HG02588 (cell line): ENCODE measurements around the gene HSF4.
A peak's percentile ranks its signal among the peaks of the same experiment; 100 is the strongest.

Source experiments
- ATAC-seq: cut with Tn5 transposase; IDR thresholded peaks from one replicate; pipeline ENCODE4 v1.9.1; 2021; ENCODE audit warnings: mild to moderate bottlenecking, moderate library complexity; ENCODE audit not compliant: unreplicated experiment

HSF4 gene

GRCh38 chr16:67183627-67184452 is 19.3 kb downstream of the HSF4 start, which contains the start of gene MATCAP1:
TSS of gene MATCAP1 (minus strand) at chr16:67183963. CDS start at chr16:67180610, 3,353 bp downstream.
- ATAC-seq, result peak; percentile 90

GRCh38 chr16:67184453-67184994 is 20.0 kb downstream of the HSF4 start:
- ATAC-seq, result peak; percentile 4

- ATAC-seq, result no peak
These were observed 20.6 kb downstream of the HSF4 start for GRCh38 chr16:67184995-67185650.

DNA sequence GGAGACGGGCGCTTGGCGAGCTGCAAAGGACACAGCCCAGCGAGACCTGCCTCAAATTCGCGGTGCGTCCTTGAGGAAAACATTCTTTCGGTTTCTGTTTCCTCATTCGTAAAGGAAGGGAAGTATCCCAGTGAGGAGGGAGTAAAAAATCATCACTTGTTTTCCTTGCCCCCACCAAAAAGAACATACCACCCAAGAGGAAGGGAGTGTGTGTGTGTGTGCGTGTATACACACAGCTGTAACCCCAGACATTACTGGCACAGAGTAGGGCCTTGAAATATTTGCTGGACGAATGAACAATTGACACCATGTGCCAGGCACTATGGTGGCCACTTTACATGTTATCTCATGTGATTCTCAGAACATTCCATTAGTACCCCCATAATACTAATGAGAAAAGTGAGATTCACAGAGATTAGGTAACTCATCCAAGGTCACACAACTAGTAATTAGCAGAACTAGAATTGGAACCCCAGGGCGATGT is 21.1 kb downstream of the HSF4 start:
- ATAC-seq, result no peak

GRCh38 chr16:67186550-67186950 is 22.0 kb downstream of the HSF4 start:
- ATAC-seq, result no peak

DNA sequence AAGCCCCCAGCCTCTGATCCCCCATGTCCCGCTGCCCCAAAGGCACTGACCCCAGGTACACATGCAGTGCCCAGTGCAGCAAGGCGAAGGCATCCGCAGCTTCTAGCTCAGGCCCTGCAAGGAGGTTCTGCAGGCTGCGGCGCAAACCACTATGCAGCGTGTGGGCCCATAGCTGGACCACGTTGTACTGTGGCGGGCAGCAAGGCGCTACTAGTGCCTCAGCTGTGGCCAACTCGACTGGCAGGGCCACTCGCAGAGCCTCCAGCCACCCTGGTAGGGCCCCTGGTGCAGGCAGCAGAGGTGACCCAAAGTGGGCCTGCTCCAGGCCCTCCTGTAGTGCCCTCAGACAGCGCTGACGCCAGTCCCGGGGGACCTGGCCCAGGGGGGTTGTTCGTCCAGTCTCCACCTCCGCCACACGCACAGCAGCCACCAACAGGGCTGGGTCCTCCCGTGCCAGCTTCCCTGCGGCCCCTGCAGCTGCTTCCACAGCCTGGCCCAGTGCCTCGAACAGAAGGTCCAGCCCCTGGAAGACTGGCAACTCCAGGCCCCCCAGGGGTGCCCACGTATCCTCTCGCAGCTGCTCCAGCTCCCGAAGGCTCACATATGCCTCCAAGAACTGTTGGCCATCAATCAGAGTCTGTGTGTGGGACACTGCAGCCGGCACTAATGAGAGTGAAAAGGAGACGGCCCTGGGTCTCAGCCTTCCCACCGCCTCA is 22.8 kb downstream of the HSF4 start:
- no peak for ATAC-seq

GRCh38 chr16:67188323-67188722 is 23.8 kb downstream of the HSF4 start:
- ATAC-seq, result no peak

DNA sequence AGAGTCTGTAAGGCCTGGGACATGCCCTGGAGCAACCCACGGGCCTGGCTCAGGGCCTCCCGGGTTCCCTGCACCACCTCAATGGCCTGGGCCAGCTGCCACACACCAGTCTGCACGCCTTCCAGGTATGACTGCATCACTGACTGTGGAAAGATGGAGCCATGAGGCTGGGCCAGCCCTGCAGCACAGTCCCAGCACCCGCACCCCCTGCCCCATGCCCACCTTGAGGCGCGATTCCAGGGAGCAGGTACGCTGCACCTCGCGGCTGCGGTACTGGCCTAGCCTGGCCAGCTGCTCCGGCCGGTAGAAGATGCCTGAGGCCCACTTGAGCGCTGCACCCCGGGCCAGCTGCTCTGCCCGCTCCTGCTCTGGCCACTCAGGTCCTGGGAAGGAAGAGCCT is 24.3 kb downstream of the HSF4 start:
- no peak for ATAC-seq

GRCh38 chr16:67190041-67190440 is 25.5 kb downstream of the HSF4 start, which contains the start of gene EXOC3L1:
TSS of gene EXOC3L1 (minus strand) at chr16:67190136. CDS start at chr16:67189676, 460 bp downstream.
- no peak for ATAC-seq

DNA sequence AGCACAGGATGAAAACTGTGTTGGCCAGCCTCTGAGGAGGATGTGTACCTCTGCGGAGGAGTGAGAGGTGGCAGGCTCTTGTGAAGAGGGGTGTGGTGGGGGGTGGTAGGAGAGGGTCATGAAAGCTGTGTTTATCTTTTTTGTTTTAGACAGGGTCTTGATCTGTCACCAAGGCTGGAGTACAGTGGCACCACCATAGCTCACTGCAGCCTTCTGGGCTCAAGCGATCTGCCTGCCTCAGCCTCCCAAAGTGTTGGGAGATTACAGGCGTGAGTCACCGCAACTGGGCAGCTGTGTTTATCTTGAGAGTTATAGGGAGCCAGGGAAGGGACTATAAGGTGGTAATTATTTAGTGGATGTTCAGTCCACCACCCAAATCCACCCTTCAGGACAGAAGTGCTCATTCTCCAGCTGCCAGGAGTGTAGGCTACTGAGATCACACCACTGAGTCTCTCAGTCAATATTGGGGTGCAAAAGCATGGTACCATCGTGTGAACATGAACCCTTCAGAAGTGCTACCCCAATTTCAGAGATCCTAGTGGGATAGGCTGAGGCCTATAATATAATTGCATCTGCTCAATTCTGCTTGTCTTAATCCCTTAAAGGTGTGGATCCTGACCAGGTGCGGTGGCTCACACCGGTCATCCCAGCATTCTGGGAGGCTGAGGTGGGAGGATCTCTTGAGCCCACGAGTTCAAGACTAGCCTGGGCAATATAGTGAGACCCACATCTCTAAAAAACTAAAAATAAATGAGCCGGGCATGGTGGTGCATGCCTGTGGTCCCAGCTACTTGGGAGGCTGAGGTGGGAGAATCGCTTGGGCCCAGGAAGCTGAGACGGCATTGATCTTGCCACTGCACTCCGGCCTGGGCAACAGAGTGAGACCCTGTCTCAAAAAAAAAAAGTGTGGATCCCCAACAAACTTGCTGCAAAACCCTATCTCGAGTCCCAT is 26.2 kb downstream of the HSF4 start:
- no peak for ATAC-seq

GRCh38 chr16:67191411-67191994 is 27.0 kb downstream of the HSF4 start:
- no peak for ATAC-seq

DNA sequence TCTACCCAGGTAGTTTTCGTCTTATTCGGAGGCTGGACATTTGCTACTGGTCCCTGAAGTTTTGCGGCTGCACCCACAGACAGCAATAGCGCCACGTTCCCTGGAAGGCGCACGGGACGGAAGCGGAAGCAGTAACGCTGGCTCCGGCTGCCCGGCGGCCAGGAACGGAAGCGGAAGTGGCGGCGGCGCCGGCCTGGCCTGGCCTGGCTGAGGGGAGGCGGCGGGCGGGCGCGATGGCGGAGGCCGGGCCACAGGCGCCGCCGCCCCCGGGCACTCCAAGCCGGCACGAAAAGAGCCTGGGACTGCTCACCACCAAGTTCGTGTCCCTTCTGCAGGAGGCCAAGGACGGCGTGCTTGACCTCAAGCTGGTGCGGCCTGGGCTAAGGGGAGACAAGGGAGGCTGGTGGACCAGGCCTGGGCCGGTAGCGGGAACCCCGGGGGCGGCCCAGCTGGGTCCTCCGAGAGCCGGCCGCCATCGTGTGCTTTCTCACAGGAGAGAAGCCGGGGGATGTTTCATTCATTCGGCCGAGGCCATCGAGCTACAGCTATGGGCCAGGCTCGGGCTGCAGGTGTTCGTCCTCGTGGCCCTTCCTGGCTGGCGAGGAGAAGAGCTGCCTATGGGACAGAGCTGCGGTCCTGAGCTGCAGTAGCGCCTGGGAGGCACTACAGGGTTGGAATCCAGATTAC is 27.6 kb downstream of the HSF4 start, which contains the start of gene E2F4:
Gene E2F4 (plus strand): TSS at position 161 of the 687 bp plus-strand sequence. CDS start 73 bp downstream, at position 234.
- peak; percentile 77 for ATAC-seq

DNA sequence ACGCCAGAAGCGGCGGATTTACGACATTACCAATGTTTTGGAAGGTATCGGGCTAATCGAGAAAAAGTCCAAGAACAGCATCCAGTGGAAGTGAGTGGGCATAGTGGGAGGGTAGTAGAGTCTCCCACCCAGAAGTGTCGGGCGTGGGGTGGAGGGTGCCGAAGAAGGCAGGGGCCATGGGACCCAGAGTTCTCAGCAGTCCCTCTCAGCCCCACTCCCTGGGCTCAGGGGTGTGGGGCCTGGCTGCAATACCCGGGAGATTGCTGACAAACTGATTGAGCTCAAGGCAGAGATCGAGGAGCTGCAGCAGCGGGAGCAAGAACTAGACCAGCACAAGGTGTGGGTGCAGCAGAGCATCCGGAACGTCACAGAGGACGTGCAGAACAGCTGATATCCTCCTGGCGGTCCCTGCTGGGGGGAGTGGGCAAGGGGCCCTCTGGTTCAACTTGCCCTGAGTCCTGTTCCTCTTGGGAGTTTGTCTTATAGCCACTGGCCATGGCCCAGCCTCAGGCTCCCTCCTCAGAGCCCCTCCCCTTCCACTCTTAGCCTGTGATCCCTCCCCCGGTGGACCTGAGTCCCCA is 28.3 kb downstream of the HSF4 start:
- ATAC-seq, result no peak

GRCh38 chr16:67193536-67193935 is 29.0 kb downstream of the HSF4 start:
- ATAC-seq, result no peak

DNA sequence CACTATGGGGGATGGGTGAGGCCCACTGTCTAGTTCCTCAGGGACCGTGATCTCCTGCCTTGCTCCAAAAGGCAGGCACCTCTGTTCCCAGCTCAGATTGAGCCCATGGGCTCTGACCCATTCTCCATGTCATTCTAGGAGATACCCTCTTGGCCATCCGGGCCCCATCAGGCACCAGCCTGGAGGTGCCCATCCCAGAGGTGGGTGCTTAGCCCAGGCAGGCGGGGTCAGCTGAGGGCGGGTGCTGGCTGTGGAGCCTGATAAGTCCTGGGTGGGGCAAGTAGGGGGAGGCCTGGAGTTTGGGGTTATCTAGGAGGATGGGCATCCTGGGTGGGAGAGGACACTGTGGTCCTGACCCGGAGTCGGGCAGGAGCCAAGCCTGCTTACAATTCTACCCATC is 29.7 kb downstream of the HSF4 start:
- ATAC-seq, result no peak

- ATAC-seq, result no peak
These were observed 31.1 kb downstream of the HSF4 start for GRCh38 chr16:67195676-67196075.

DNA sequence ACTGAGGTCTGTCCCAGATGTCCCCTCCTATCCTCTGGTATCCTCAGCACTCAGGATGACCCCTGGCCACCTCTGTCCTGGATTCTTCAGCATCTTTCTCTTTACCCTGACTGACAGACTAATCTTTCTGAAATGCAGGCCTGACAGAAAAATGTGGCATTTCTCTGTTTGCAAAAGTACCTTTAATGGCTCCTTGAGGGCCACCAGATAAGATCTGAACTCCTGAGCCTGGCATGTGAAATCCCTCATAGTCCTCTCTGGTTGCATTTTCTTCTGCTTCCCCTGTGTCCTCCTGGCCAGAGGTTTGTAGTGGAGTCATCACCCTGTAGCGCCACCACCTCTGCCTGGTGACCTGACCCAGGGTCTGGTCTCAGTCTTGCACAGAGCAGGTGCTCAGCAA is 32.3 kb downstream of the HSF4 start:
- ATAC-seq, result no peak

DNA sequence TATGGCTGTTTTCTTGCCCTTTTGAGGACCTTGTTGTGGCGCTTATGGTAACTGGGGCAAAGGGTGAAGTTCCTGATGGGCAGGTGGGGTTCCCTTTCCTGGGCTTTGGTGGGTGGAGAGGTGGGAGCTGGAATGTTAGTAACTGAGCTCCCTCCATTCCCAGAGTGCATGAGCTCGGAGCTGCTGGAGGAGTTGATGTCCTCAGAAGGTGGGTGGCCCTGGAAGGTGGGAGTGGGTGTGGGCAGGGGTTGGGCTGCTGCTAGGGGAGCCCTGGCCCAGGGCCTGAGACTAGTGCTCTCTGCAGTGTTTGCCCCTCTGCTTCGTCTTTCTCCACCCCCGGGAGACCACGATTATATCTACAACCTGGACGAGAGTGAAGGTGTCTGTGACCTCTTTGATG is 33.2 kb downstream of the HSF4 start:
- ATAC-seq, result no peak
